Testis (tissue), 3 donors: ENCODE results near the gene TNFAIP6. TPM values are rescaled to one million over a fixed set of nuclear protein-coding genes. Genes with fewer than 3 reads are reported as not detected.
A peak's percentile ranks its signal among the peaks of the same experiment; 100 is the strongest.

ENCODE experiments used
- DNase-seq: peaks from one replicate; pipeline ENCODE4 v3.0.0-alpha.2; 2019
- H3K27ac ChIP-seq, 2 donors: fragments of 200-600 bp; sonication (generic); one replicate each; pipeline ENCODE4 v1.5.1; 2019
- H3K27me3 ChIP-seq: fragments of 200-600 bp; sonication (generic); one replicate; pipeline ENCODE4 v1.5.1; 2019
- H3K36me3 ChIP-seq: fragments of 200-600 bp; sonication (generic); one replicate; pipeline ENCODE4 v1.5.1; 2017; ENCODE audit warnings: low read depth; ENCODE audit errors: missing control alignments
- H3K4me1 ChIP-seq: fragments of 200-600 bp; sonication (generic); one replicate; pipeline ENCODE4 v1.5.1; 2019
- H3K4me3 ChIP-seq, 2 donors: fragments of 200-600 bp; sonication (generic); one replicate each; pipeline ENCODE4 v1.5.1; 2017 to 2019
- H3K9me3 ChIP-seq: fragments of 200-600 bp; sonication (generic); one replicate; pipeline ENCODE4 v1.5.1; 2017
- POLR2A ChIP-seq: fragments of 450-650 bp; IDR thresholded peaks from one replicate; pipeline ENCODE4 v1.6.1; 2017; ENCODE audit warnings: antibody characterized with exemption, mild to moderate bottlenecking, moderate library complexity
- WGBS, 2 donors: methylation state at CpG; one replicate each; pipeline ENCODE4 v1.1.5; 2018; 5-methylcytosine and 5-hydroxymethylcytosine counted together
- intact Hi-C: fragments of 100-400 bp; cut with DNase I; formaldehyde crosslinking; loops from one replicate; pipeline ENCODE4 v1.15.1; 2023; ENCODE audit warnings: low total_unique reads
- polyA plus RNA-seq: library from polyadenylated mRNA; stranded (reverse); fragments of 350-450 nt; fragmentation: Illumina TruSeq; extraction: RNeasy Lipid Tissue Mini Kit (QIAGEN cat#74804); gene quantifications from one replicate; pipeline ENCODE4 v1.2.3, GENCODE V29; 2014; ENCODE audit warnings: low read depth, low replicate concordance; ENCODE audit not compliant: insufficient read depth
- total RNA-seq, 2 donors: library from RNA; depleted of rRNA; stranded (reverse); fragments of >200 nt; gene quantifications; one replicate each; pipeline ENCODE4 v1.2.3, GENCODE V29; 2016
- TF ChIP-seq, protein P1 (sequence below), 3 experiments: fragments of 450-650 bp in 2 of 3; fragments of 200-600 bp in 1 of 3; sonication (generic) in 1 of 3; IDR thresholded peaks; one replicate each; pipeline ENCODE4 v1.5.1; 2016 to 2019; ENCODE audit warnings: antibody characterized with exemption in 3 of 3, mild to moderate bottlenecking in 2 of 3, moderate library complexity in 1 of 3

The TNFAIP6 gene
- total and polyA plus RNA-seq, 3 donors from 2014 or later = 3.3 to 26.1 (median 9.4) TPM

DNA sequence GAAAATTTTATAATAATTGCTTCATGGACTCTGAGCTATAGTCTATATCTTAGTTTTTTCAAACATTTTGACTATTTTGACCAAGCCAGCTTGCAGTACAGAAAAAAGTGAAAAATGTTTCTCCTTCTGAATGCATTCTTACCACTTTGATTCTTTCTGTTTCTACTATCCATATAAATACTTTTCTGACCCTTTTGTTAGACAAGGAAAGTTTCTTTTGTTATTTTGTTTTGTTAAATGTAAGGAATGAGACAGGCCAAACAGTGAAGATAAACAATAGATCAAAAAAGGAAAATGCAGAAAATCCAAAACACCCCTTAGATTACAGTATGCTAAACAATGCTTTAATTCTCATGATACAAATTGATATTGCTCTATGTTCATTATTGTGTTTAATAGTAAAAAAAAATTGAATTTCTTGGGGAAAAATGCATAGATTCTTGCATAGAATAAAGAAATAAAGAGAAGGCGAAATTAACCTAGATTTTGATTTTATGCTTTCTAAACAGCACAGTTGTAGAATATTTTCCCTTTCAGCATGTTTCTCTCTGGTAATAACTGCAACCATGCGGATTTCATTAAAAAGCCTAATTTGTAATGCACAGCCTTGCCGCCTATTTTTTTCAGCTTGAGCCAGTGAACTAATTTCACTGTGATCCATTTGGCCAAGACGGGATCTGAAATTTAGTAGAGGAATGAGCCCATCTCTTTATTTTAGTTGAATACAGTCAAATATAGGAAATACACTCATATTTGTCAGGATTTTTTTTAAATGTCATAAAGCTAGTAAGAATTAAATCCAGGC is 976 bp downstream of the TNFAIP6 start:
- DNase-seq = no peak
- Histone ChIP-seq H3K27ac (no peak overlapping the region), H3K9me3 (no peaks in the 10 kb centered on the region), H3K36me3 (no peaks in the 10 kb centered on the region), H3K4me1 (no peaks in the 10 kb centered on the region), H3K27me3 (no peaks in the 10 kb centered on the region), H3K4me3 (no peak overlapping the region)
- TF ChIP-seq POLR2A = no peak
- TF ChIP-seq, protein P1, sequence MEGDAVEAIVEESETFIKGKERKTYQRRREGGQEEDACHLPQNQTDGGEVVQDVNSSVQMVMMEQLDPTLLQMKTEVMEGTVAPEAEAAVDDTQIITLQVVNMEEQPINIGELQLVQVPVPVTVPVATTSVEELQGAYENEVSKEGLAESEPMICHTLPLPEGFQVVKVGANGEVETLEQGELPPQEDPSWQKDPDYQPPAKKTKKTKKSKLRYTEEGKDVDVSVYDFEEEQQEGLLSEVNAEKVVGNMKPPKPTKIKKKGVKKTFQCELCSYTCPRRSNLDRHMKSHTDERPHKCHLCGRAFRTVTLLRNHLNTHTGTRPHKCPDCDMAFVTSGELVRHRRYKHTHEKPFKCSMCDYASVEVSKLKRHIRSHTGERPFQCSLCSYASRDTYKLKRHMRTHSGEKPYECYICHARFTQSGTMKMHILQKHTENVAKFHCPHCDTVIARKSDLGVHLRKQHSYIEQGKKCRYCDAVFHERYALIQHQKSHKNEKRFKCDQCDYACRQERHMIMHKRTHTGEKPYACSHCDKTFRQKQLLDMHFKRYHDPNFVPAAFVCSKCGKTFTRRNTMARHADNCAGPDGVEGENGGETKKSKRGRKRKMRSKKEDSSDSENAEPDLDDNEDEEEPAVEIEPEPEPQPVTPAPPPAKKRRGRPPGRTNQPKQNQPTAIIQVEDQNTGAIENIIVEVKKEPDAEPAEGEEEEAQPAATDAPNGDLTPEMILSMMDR (IDR thresholded peaks at IDR 0.05) = no peak
- intact Hi-C loops = no loop called here
- WGBS, 2 donors = 93 to 94% methylated on average over 4 of the region's 4 CpGs

DNA sequence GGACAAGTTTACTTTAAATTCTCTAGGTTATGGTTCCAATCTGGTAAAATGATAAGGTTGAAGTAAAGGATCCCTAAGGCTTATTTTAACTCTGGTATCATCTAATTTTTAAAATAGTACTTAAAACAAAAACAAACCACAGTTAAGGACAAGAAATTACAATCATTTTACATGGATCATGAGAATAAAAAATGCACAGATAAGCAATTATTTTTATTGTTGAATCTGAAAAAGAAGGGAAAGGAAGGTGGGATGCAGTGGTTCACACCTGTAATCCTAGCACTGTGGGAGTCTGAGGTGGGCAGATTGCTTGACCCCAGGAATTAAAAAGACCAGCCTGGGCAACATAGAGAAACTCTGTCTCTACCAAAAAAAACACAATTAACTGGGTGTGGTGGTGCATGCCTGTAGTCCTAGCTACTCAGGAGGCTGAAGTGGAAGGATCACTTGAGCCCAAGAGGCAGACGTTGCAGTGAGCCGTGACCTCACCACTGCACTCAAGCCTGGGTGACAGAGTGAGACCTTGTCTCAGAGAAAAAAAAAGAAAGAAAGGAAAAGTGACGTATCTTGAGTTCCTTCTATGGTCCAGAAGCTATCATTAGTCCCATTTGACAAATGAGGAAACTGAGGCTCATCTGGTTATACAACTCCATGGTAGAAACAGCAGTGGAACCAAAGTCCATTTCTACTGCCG is 2.5 kb downstream of the TNFAIP6 start:
- 87% methylated on average over 4 of the region's 4 CpGs for WGBS, 2 donors
- Histone ChIP-seq H3K36me3 (no peaks in the 10 kb centered on the region), H3K4me3 (no peak overlapping the region), H3K4me1 (no peaks in the 10 kb centered on the region), H3K27ac (no peak overlapping the region), H3K9me3 (no peaks in the 10 kb centered on the region), H3K27me3 (no peaks in the 10 kb centered on the region)
- no peak for DNase-seq
- intact Hi-C loops = no loop called here
- no peak for TF ChIP-seq POLR2A
- TF ChIP-seq, protein P1 (IDR thresholded peaks at IDR 0.05) = no peak

DNA sequence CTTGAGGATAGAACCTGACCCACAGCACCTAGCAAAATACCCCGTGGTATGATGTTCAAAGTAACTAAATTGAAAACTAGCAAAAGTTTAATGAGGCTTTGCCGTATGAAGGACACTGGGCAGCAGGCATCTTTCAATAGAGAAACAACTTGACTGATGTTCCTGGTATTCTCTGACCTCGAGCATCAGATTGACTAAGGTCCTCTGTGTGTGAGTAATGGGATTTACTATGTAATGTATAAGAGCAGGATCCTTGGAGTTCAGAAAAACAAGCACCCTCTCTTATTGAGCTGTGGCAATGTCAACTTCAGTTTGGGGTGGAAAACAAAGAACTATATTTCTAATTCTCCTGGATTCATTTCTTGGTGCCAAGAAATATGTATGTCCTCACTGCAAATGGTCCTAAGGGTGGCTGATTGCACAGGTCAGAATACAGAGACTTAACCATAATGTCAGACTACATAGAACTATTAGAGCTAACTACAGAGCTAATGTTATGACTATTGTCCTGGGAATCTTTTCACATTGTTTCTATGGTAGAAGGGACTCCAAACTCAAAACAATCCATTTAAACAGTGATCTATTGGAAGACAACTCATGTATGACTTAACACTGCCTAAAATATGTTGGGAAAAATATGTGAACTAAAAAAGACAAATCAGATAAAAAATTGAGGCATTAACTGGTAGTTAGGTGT is 4.4 kb downstream of the TNFAIP6 start:
- DNase-seq = no peak
- WGBS, 2 donors = 85 to 91% methylated on average over 3 of the region's 3 CpGs
- no peaks in the 10 kb centered on the region for H3K27me3 ChIP-seq
- intact Hi-C loops = no loop called here
- no peak overlapping the region for H3K27ac ChIP-seq
- H3K4me1 ChIP-seq = no peaks in the 10 kb centered on the region
- H3K36me3 ChIP-seq = no peaks in the 10 kb centered on the region
- no peaks in the 10 kb centered on the region for H3K9me3 ChIP-seq
- TF ChIP-seq, protein P1 (IDR thresholded peaks at IDR 0.05) = no peak
- TF ChIP-seq POLR2A = no peak
- H3K4me3 ChIP-seq = no peak overlapping the region

DNA sequence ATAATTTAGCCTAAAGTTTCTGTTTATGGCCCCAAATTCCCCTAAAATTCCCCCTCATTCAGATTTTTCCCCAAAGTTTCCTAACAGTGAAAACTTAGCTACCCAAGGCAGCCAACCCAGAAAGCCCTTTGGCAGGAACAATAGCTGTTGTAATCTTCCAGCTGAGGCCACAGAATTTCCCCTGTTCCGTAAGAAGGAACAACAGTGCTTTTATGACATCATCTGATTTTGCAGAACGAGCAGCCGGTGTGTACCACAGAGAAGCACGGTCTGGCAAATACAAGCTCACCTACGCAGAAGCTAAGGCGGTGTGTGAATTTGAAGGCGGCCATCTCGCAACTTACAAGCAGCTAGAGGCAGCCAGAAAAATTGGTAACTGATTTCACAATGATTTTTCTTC is 6.3 kb downstream of the TNFAIP6 start:
- Histone ChIP-seq H3K27ac (no peak overlapping the region), H3K9me3 (no peaks in the 10 kb centered on the region), H3K4me3 (peak overlapping the region in 1 of 2 donors; percentile 9), H3K4me1 (no peaks in the 10 kb centered on the region), H3K36me3 (no peaks in the 10 kb centered on the region), H3K27me3 (no peaks in the 10 kb centered on the region)
- peak; percentile 24 for DNase-seq
- TF ChIP-seq, protein P1 (IDR thresholded peaks at IDR 0.05) = no peak
- no peak for TF ChIP-seq POLR2A
- intact Hi-C loops = no loop called here
- 36 to 55% methylated on average over 8 of the region's 8 CpGs for WGBS, 2 donors
